Keratinocyte (primary cell): ENCODE measurements around the gene C3orf33.

Source experiments
- EZH2 ChIP-seq: IDR thresholded peaks from one replicate; pipeline ENCODE4 v1.6.1; 2012; ENCODE audit warnings: inconsistent platforms, mild to moderate bottlenecking, low read length, moderate library complexity
- TF ChIP-seq, protein P1 (sequence below), 3 experiments: IDR thresholded peaks in 1 of 3; conservative IDR thresholded peaks in 1 of 3; optimal IDR thresholded peaks in 1 of 3; 2 replicates in 2 of 3; 3 replicates in 1 of 3; pipeline versions ENCODE3 to v1.5.1; 2011; ENCODE audit warnings: low read length in 3 of 3, mild to moderate bottlenecking in 3 of 3, moderate library complexity in 2 of 3, control low read depth in 1 of 3, inconsistent platforms in 1 of 3; ENCODE audit not compliant: insufficient read depth in 2 of 3; ENCODE audit errors: extremely low read depth in 1 of 3

- TF ChIP-seq, protein P1, sequence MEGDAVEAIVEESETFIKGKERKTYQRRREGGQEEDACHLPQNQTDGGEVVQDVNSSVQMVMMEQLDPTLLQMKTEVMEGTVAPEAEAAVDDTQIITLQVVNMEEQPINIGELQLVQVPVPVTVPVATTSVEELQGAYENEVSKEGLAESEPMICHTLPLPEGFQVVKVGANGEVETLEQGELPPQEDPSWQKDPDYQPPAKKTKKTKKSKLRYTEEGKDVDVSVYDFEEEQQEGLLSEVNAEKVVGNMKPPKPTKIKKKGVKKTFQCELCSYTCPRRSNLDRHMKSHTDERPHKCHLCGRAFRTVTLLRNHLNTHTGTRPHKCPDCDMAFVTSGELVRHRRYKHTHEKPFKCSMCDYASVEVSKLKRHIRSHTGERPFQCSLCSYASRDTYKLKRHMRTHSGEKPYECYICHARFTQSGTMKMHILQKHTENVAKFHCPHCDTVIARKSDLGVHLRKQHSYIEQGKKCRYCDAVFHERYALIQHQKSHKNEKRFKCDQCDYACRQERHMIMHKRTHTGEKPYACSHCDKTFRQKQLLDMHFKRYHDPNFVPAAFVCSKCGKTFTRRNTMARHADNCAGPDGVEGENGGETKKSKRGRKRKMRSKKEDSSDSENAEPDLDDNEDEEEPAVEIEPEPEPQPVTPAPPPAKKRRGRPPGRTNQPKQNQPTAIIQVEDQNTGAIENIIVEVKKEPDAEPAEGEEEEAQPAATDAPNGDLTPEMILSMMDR (optimal IDR thresholded peaks at IDR 0.05 in 1 of 3, IDR thresholded peaks at IDR 0.05 in 1 of 3, conservative IDR thresholded peaks at IDR 0.05 in 1 of 3; ENCODE audit: extremely low read depth in 1 of 3, insufficient read depth in 2 of 3, low read length in 3 of 3) = no peak
- no peak for TF ChIP-seq EZH2
Measured at GRCh38 chr3:155804323-155804722, 1.8 kb downstream of the C3orf33 start.
